Measurements from ENCODE around the gene PM20D2.

PM20D2 gene

DNA sequence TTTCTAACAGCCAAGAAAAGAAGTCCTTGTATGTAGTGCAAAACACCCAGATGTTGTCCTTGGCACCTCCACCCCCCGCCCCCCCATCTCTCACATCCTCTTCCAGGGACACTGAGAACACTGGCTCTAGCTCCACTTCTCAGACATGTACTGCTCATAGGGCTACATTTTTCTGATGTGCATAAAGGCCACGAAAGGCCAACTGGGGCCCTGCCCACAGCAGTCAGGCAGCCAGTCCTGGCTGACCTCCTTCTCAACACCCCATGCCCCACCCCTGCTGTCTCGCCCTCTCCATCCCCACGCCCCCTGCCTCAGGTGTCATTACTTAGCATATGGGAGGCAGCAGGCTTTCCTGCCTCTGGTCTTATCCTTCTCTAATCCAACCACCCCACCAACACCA lies 60.0 kb downstream of the PM20D2 start:
- DNase-seq = no peak

DNA sequence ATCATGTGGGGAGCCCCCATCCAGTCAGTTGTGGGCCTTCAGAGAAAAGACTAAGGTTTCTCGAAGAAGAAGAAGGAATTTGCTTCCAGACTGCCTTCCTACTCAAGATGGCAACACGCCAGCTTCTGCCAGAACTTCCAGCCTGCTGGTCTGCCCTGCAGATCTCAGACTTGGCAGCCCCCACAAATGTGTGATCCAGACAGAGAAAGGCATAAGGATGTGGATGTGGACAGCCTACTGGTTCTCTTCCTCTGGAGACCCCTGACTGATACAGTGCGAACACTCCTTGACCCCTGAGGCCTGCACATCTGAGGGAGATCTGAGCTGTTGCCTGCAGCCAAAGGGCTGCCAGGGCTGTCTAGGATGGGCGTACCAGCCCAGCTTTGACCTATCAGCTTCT lies 62.7 kb downstream of the PM20D2 start:
- no peak for DNase-seq

- DNase-seq = no peak
Measured at GRCh38 chr6:89209457-89209856, 63.6 kb downstream of the PM20D2 start.

- DNase-seq = no peak
Measured at GRCh38 chr6:89212472-89212871, 66.6 kb downstream of the PM20D2 start.

- no peak for DNase-seq
Measured at GRCh38 chr6:89214197-89214596, 68.3 kb downstream of the PM20D2 start.

All from cortex of kidney (tissue), 1 donor.